ENCODE data around the gene HMGB1. TPM values are rescaled to one million over a fixed set of nuclear protein-coding genes. Genes with fewer than 3 reads are reported as not detected.

Gene HMGB1
- total and polyA plus RNA-seq, 4 donors = 83.9 to 276 (median 195) TPM

DNA sequence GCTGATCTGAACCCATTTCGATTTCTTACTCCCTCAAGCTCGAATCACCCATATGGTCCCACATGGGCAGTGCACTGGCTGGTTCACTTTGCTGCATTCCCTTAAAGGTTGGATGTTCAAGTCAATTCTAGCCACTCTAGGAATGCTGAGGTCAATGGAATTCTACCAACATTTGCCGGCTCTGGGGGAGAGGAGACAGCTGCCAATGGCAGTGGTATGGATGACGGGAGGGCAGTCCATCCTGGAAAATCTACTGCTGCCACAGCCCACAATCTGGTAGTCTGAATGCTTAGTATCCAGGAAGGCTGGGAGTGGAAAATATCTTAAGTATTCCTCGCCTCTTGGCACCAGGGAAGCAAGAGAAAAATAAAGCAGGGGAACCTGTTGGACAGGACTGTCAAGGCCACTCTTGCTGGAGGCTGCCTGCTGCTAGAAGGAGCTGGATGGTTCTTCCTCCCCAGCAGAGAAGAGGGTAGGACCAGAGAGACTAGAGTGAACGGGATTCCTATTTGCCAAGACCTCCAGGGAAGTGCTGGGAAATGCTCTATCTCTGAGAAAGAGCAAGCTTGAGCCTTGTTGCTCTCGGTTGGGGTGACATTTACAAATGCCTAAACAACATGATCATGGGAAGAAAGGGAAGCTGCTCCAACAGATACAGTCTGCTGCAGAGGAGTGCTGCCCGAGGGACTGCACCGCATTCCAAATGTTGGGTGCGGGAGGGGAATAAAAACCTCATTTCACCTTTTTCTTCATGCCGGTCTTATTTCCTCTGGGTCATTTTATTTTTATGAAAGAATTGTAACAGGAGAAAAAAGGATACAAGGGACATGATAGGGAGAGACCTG, 20.7 kb upstream of the HMGB1 start:
- H3K4me1 ChIP-seq (ENCODE audit: control insufficient read depth in 4 of 4, insufficient read depth in 4 of 4, low read length in 3 of 4) = peaks cover 0 to 4% (median 2%) of the 10 kb centered on the region in 4 donors
- H3K9me3 ChIP-seq (ENCODE audit: control insufficient read depth in 4 of 4, low read length in 3 of 4) = no peaks in the 10 kb centered on the region
- H3K27me3 ChIP-seq (ENCODE audit: control insufficient read depth in 4 of 4, insufficient read depth in 4 of 4, low read length in 3 of 4) = no peaks in the 10 kb centered on the region
- TF ChIP-seq, protein P1, sequence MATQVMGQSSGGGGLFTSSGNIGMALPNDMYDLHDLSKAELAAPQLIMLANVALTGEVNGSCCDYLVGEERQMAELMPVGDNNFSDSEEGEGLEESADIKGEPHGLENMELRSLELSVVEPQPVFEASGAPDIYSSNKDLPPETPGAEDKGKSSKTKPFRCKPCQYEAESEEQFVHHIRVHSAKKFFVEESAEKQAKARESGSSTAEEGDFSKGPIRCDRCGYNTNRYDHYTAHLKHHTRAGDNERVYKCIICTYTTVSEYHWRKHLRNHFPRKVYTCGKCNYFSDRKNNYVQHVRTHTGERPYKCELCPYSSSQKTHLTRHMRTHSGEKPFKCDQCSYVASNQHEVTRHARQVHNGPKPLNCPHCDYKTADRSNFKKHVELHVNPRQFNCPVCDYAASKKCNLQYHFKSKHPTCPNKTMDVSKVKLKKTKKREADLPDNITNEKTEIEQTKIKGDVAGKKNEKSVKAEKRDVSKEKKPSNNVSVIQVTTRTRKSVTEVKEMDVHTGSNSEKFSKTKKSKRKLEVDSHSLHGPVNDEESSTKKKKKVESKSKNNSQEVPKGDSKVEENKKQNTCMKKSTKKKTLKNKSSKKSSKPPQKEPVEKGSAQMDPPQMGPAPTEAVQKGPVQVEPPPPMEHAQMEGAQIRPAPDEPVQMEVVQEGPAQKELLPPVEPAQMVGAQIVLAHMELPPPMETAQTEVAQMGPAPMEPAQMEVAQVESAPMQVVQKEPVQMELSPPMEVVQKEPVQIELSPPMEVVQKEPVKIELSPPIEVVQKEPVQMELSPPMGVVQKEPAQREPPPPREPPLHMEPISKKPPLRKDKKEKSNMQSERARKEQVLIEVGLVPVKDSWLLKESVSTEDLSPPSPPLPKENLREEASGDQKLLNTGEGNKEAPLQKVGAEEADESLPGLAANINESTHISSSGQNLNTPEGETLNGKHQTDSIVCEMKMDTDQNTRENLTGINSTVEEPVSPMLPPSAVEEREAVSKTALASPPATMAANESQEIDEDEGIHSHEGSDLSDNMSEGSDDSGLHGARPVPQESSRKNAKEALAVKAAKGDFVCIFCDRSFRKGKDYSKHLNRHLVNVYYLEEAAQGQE (IDR thresholded peaks at IDR 0.05) = no peak
- TF ChIP-seq, protein P2, sequence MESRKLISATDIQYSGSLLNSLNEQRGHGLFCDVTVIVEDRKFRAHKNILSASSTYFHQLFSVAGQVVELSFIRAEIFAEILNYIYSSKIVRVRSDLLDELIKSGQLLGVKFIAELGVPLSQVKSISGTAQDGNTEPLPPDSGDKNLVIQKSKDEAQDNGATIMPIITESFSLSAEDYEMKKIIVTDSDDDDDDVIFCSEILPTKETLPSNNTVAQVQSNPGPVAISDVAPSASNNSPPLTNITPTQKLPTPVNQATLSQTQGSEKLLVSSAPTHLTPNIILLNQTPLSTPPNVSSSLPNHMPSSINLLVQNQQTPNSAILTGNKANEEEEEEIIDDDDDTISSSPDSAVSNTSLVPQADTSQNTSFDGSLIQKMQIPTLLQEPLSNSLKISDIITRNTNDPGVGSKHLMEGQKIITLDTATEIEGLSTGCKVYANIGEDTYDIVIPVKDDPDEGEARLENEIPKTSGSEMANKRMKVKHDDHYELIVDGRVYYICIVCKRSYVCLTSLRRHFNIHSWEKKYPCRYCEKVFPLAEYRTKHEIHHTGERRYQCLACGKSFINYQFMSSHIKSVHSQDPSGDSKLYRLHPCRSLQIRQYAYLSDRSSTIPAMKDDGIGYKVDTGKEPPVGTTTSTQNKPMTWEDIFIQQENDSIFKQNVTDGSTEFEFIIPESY (IDR thresholded peaks at IDR 0.05) = no peak
- no peak for TF ChIP-seq FOXA2 (IDR thresholded peaks at IDR 0.05)
- TF ChIP-seq FOXA1 (IDR thresholded peaks at IDR 0.05) = no peak
- TF ChIP-seq, protein P3, sequence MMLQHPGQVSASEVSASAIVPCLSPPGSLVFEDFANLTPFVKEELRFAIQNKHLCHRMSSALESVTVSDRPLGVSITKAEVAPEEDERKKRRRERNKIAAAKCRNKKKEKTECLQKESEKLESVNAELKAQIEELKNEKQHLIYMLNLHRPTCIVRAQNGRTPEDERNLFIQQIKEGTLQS (IDR thresholded peaks at IDR 0.05) = no peak
- TF ChIP-seq, protein P4, sequence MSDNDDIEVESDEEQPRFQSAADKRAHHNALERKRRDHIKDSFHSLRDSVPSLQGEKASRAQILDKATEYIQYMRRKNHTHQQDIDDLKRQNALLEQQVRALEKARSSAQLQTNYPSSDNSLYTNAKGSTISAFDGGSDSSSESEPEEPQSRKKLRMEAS (IDR thresholded peaks at IDR 0.05) = no peak
- TF ChIP-seq TAF1 (conservative IDR thresholded peaks at IDR 0.05) = no peak
- TF ChIP-seq NR2F2 (IDR thresholded peaks at IDR 0.05) = no peak
- no peak for TF ChIP-seq YY1 (IDR thresholded peaks at IDR 0.05)
- TF ChIP-seq EGR1 (IDR thresholded peaks at IDR 0.05; ENCODE audit: low read depth in 2 of 2) = no peak
- no peak for TF ChIP-seq GABPA (IDR thresholded peaks at IDR 0.05 in 1 of 2, conservative IDR thresholded peaks at IDR 0.05 in 1 of 2)
- TF ChIP-seq, protein P5, sequence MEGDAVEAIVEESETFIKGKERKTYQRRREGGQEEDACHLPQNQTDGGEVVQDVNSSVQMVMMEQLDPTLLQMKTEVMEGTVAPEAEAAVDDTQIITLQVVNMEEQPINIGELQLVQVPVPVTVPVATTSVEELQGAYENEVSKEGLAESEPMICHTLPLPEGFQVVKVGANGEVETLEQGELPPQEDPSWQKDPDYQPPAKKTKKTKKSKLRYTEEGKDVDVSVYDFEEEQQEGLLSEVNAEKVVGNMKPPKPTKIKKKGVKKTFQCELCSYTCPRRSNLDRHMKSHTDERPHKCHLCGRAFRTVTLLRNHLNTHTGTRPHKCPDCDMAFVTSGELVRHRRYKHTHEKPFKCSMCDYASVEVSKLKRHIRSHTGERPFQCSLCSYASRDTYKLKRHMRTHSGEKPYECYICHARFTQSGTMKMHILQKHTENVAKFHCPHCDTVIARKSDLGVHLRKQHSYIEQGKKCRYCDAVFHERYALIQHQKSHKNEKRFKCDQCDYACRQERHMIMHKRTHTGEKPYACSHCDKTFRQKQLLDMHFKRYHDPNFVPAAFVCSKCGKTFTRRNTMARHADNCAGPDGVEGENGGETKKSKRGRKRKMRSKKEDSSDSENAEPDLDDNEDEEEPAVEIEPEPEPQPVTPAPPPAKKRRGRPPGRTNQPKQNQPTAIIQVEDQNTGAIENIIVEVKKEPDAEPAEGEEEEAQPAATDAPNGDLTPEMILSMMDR (IDR thresholded peaks at IDR 0.05; ENCODE audit: low read depth, low read length, missing input control) = no peak
- no peaks in the 10 kb centered on the region for H3K36me3 ChIP-seq (ENCODE audit: control insufficient read depth in 4 of 4, insufficient read depth in 3 of 4, low read depth in 1 of 4, low read length in 3 of 4)
- no peak for DNase-seq (ENCODE audit: low spot score)
- H3K4me3 ChIP-seq (ENCODE audit: low read depth in 1 of 3, low read length in 3 of 3) = no peak overlapping the region
- no peak overlapping the region for H3K27ac ChIP-seq (ENCODE audit: low read depth in 1 of 2, low read length in 2 of 2)
- no peak overlapping the region for H3K9ac ChIP-seq (ENCODE audit: low read depth in 1 of 2, low read length in 2 of 2)
- WGBS = 92% methylated on average over 11 of the region's 11 CpGs

DNA sequence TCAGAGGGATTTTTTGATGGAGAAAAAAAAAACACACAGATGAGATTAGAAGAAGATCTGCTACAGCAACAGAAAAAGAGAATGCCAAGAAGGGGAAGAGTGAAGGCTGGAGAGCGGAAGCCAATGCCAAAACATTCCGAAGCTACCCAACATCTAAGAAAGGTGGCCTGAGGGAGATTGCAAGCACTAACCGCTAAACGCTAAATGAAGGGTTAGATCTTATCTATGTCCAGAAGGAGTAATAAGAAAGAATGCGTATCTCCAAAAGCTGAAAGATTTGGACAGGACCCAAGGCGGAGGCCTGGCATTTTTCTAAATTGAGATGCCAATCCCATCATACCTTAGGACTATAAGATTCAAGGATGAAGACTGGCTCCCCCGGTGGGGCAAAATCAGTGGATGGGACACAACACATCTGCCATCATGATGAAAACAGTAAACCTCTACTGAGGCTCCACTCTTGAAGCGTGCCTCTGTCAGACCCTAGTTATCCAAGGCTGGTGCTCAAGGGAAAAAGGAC, 15.6 kb upstream of the HMGB1 start:
- Histone ChIP-seq H3K4me1 (ENCODE audit: control insufficient read depth in 4 of 4, insufficient read depth in 4 of 4, low read length in 3 of 4) (peaks cover 0 to 15% (median 11%) of the 10 kb centered on the region in 4 donors), H3K4me3 (ENCODE audit: low read depth in 1 of 3, low read length in 3 of 3) (no peak overlapping the region), H3K36me3 (ENCODE audit: control insufficient read depth in 4 of 4, insufficient read depth in 3 of 4, low read depth in 1 of 4, low read length in 3 of 4) (no peaks in the 10 kb centered on the region), H3K9me3 (ENCODE audit: control insufficient read depth in 4 of 4, low read length in 3 of 4) (no peaks in the 10 kb centered on the region), H3K27me3 (ENCODE audit: control insufficient read depth in 4 of 4, insufficient read depth in 4 of 4, low read length in 3 of 4) (no peaks in the 10 kb centered on the region), H3K9ac (ENCODE audit: low read depth in 1 of 2, low read length in 2 of 2) (no peak overlapping the region), H3K27ac (ENCODE audit: low read depth in 1 of 2, low read length in 2 of 2) (no peak overlapping the region)
- 97% methylated on average over 8 of the region's 8 CpGs for WGBS
- no peak for DNase-seq (ENCODE audit: low spot score)
- TF ChIP-seq EGR1 (IDR thresholded peaks at IDR 0.05; ENCODE audit: low read depth in 2 of 2) = no peak
- no peak for TF ChIP-seq NR2F2 (IDR thresholded peaks at IDR 0.05)
- TF ChIP-seq, protein P1 (IDR thresholded peaks at IDR 0.05) = no peak
- no peak for TF ChIP-seq SP1 (IDR thresholded peaks at IDR 0.05)
- TF ChIP-seq, protein P3 (IDR thresholded peaks at IDR 0.05) = no peak
- TF ChIP-seq TAF1 (conservative IDR thresholded peaks at IDR 0.05) = no peak

Measured in liver (tissue), 9 donors.